Epithelial cell of proximal tubule (primary cell): ENCODE results near the gene FRS2. TPM values are rescaled to one million over a fixed set of nuclear protein-coding genes. Genes with fewer than 3 reads are reported as not detected.

Experiments used
- DNase-seq: peaks from one replicate; pipeline ENCODE4 v3.0.0-alpha.2; 2011; ENCODE audit warnings: low read depth
- H3K4me3 ChIP-seq: 2 replicates; pipeline ENCODE4 v1.5.1; 2011; ENCODE audit warnings: low read depth, mild to moderate bottlenecking, low read length
- CTCF ChIP-seq: conservative IDR thresholded peaks from 2 replicates; pipeline ENCODE4 v1.5.1; 2012; ENCODE audit warnings: low read depth, mild to moderate bottlenecking, low read length
- total RNA-seq: library from RNA; depleted of rRNA; stranded (reverse); fragments of >200 nt; gene quantifications from 2 replicates; pipeline ENCODE4 v1.2.3, GENCODE V29; 2015

FRS2 gene
- total RNA-seq, 1 donor from 2014 or later, result 28.9 TPM

DNA sequence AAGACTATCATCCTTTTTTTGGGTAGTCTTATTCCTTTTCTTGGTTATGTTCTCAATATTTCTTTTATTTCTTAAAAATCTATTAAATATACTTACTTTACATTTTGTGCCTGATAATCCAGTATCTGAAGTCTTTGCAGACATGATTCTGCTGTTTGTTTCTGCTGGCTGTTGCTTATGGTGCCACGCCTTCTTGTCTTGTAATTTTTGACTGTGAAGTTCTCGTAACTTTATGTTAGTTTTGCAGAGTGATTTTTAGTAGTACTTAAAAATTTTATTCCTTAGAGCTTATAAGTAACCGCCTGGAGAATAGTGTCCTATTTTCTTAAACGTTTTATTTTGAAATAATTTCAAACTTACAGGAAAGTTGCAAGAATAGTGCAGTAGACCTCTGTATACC lies 10.5 kb downstream of the FRS2 start:
- TF ChIP-seq CTCF, result no peak
- H3K4me3 ChIP-seq, result no peak overlapping the region
- no peak for DNase-seq

GRCh38 chr12:69481133-69481532 lies 10.9 kb downstream of the FRS2 start:
- DNase-seq, result no peak
- TF ChIP-seq CTCF, result no peak
- H3K4me3 ChIP-seq, result no peak overlapping the region

DNA sequence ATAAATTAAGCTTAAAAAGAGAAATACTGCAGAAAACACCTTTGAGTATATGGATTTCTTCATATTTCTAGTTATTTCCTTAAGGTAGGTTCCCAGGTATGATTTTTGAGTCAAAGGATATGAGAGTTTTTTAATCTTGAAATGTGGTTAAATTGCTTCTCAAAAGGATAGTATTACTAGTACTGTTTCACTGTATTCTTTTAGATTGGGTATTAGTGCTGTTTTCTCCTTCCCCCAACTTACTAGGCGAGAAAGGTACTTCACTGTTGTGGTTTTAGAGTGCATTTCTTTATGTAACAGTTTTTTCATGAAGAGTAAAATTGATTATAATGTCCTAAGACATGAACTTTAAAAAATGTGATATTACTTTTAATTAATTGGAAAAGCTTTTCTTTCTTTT lies 13.5 kb downstream of the FRS2 start:
- no peak for DNase-seq
- H3K4me3 ChIP-seq, result no peak overlapping the region
- TF ChIP-seq CTCF, result no peak

DNA sequence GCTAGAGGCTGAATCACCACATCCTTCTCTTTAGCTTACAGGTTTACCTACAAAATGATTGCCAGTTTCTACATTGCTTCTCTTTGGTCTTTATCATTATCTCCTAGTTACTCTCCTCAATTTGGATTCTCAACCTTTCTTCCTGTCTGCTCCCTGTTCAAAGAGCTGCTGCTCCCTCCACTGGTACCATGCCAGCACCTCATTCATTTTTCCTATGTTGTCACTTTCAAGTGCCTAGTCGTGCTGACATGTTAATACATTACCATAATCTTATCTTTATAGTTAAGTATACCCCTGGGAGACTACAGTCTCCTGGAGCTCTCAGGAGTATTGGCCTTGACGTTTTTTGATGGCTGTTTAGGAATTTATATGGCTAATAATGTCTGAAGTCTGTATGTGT lies 14.2 kb downstream of the FRS2 start:
- DNase-seq, result no peak
- H3K4me3 ChIP-seq, result no peak overlapping the region
- TF ChIP-seq CTCF, result no peak

DNA sequence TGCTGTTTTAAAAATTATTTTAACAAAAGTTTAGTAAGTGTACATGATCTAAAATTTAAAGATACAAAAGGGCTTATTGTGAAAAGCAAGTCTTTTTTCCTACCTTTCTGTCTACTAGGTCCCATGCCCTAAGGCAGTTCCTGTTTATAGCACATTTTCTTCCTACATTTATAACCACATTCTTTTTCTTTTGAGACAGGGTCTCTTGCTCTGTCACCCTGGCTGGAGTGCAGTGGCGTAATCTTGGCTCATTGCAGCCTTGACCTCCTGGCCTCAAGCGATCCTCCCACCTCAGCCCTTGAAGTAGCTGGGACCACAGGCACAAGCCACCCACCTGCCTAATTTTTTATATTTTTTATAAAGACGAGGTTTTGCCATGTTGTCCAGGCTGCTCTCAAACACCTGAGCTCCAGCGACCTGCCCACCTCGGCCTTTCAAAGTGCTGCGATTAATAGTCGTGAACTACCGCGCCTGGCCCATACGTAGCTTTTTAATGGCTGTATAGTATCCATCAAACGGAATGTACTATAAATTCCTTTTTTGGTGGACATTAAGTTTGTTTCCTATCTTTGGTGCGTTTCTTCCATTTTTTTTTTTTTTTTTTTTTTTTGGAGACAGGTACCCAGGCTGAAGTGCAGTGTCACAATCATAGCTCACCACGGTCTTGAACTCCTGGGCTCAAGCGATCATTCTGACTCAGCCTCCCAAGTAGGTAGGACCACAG lies 20.9 kb downstream of the FRS2 start:
- no peak for DNase-seq
- TF ChIP-seq CTCF, result no peak
- no peak overlapping the region for H3K4me3 ChIP-seq

DNA sequence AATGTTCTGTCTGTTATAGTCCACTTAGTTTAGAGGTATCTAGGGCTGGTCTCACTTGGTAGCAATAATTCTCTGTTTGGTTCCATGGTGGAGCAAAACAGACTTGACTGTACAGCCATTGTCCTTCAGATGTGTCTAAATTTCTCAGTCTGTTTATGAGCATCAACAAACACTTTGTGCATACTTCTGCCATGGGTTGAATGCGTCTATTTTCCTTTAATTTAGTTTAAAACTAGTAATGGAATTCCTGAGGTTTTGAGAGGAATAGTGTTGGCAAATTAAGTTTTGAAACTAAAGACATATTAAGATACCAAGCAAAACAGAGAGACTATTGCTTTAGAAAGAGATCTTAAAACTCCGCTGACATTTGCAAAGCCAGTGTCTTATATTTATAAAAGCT lies 22.6 kb downstream of the FRS2 start:
- TF ChIP-seq CTCF, result no peak
- DNase-seq, result no peak
- H3K4me3 ChIP-seq, result no peak overlapping the region

DNA sequence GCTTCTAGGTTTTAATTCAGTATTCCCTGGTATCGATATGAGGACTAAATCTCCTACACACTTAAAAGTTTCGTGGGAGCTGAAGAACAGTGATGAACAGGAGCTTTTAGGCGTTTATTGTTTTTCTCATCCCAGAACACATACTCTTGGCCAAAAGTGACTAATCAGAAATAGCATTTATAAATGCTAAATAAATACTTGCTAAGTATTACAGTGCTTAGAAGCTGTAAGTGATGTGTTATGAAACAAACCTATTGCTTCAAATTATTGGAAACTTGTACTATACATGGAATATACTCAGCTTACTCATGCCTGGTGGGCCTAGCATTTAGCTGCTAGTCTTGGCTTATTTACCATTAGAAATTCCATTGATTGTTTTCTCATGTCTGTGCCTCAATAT lies 24.9 kb downstream of the FRS2 start:
- no peak for TF ChIP-seq CTCF
- DNase-seq, result no peak

More for the DNA sequence above, 24.9 kb downstream of the FRS2 start:
- H3K4me3 ChIP-seq, result no peak overlapping the region
